AG08396 (cell line): Measurements from ENCODE around the gene TUBGCP6.
"Not testable (repeated sequence)": the region's sequence is repeated elsewhere in the genome, so short reads cannot be mapped to it uniquely, and the experiment has no call there.

ENCODE experiments used
- DNase-seq: peaks from one replicate; pipeline ENCODE4 v3.0.0; 2012; ENCODE audit warnings: low spot score, mixed read lengths

Gene TUBGCP6

DNA sequence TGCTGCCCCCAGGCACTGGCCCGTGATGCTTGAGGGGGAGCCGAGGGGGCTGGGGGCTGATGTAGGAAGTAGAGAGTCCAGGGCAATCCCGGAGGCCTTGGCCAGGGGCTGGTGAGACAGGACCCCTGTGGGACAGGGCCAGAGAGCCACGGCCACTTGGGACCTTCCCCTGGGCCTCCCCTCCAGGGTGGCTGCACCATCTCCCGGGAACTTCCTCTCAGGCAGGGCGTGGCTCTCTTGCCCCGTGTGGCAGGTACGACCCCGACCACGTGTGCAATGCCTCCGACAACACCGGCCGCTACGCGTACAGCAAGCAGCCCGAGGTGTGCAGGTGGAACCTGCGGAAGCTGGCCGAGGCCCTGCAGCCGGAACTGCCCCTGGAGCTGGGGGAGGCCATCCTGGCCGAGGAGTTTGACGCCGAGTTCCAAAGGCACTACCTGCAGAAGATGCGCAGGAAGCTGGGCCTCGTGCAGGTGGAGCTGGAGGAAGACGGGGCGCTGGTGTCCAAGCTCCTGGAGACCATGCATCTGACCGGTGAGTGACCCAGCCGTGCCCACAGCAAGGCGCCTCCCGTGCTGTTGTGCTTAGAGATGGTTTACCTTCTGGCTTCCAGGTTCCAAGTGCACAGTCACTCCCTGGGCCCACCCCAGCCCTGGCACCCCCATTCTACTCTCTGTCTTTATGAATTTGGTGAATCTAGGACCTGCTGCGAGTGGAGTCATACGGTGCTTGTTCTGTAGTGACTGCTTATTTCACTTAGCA lies 34.3 kb downstream of the TUBGCP6 start:
- no peak for DNase-seq

DNA sequence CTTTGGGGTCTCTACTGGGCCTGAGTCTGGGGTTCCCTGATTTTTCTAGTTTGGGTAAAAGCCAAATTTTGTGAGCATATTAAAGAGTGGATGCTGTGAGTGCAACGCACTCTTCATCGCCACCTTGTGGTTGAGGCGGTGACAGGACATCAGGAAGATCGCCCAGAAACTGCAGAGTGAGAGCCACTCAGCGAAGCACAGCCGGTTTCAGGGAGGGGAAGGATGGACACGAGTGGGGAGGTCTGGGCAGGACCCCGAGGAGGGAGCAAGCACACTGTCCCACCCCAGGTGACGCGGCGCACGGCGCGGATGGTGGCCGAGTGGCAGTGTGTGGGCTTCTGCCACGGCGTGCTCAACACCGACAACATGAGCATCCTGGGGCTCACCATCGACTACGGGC lies 34.9 kb downstream of the TUBGCP6 start:
- DNase-seq: peak; percentile 90

DNA sequence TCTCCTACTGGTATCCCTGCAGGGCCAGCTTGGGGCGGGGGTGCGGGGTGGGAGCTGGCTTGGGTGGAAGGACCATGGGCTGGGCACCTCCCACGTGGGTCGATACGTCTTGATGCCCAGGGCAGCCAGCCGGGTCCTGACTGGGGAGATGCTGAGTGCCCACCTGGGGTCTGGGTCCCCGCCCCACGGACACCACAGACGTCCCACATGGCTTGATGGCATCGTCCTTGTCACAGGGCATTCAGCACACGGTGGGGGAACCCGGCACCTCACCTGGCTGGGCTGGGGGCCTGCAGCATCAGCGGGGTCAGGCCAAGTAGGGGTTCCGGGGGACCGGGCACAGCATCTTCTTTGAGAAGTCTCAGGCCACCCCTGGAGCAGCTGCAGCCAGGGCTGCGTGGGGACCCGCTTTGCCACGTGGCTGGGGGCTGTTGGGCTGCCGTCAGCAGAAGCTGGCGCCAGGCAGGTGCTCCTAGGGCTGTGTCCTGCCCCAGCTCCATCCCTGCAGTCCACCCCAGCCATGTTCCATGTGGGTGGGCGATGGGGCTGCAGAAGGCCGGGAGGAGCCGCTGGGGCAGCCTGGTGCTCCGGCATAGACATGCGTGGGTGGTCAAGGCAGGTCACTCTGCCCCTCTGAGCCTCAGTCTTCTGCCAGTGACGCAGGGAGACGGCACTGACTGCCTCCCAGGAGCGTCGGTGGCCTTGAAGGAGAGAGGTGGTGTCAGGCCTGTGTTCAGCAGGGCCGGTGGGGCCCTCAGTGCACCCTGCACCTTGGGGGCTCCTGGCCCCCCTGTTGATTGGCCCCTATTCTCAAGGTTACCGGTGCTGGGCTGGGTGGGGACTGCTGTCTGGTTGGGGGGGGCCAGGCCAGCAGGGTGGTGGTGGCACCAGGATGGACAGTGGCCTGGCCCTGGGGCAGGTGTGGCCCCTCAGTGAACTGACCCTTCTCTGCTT lies 35.6 kb downstream of the TUBGCP6 start:
- DNase-seq: no peak

DNA sequence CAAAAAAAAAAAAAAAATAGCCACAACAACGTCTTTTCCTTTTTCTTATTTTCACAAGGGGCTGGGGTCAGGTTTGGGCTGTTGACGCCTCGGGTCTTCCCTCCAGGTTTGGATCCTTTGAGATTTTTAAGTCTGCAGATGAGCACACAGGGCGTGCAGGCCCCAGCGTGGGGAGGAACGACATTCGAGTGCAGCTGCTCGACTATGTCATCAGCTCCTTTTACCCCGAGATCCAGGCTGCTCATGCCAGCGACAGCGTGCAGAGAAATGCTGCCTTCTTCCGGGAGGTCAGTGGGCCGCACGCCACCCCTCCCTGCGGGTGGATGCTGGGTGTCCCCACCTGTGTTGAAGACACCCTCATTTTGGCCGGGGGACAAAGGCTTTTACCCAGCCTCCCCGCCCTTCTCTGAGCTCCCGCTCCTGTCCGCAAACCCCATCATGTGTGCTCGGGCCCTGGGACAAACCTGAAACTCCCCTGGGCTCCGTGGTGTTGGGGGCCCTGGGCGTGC lies 36.3 kb downstream of the TUBGCP6 start:
- no peak for DNase-seq

DNA sequence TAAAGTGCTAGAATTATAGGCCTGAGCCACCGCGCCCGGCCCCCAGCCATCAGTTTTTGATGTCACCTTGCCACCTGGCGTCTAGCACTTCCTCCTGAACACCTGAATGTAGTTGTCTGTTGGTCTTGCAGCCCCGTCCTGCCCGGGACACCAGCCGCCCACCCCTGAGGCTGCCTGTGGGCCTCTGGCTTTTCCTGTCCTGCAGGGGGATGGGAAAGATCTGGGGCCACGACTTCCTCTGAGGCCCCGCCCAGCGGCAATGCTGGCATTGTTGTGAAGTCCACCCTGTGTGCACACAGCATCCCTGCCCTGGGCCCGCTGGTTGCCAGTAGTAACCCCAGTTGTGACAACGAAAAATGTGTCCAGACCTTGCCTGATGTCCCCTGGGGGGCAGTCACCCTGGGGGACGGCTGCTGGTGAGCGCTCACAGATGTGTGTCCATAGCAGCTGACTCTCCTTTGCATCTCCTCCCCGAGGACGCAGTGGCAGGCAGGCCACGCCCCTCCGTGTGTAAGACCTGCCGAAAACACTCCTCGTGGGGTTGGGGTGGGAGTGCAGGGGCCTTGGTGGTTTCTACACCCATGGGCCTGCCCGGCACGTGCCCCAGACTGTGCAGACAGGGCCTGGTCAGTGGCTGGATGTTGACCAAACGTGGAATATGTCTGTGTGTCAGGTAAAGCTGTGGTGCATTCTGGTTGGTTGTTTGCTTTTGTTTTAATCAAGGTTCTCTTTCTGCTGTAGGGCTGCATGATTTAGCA lies 37.3 kb downstream of the TUBGCP6 start:
- no peak for DNase-seq

- DNase-seq: peak; percentile 86
Observed at GRCh38 chr22:50206599-50206998, 38.2 kb downstream of the TUBGCP6 start.

DNA sequence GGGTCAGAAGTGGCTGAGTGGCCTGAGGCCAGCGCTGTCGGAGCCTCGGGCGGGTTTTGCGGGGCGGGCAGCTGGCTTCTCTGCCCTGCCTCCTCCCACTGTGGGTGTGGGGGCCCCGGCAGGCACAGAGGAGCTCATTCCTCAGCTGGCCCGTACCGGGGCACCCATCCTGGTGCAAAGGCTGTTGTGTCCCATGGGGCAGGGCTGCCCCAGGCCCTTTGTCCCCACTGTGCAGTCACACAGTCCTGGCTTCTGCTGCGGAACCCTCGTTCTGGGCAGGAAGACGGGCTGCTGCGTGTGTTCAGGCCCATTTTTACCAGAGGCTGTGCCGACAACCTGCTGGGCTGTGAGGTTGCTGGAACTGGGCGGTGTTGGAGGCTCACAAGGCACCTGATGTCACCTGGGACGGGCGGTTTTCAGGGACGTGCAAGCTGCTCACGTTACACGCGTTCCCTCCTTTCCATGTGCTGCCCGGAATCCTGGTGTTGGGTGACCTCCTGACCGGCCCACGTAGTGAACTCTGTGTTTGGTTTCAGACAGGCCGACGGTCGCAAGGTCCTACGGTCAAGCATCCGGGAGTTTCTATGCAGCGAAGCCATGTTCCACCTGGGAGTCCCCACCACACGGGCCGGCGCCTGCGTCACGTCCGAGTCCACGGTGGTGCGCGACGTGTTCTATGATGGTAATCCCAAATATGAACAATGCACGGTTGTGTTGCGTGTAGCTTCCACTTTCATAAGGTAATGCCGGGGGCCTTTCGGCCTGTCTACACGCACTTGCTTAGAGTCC lies 38.8 kb downstream of the TUBGCP6 start:
- no peak for DNase-seq

DNA sequence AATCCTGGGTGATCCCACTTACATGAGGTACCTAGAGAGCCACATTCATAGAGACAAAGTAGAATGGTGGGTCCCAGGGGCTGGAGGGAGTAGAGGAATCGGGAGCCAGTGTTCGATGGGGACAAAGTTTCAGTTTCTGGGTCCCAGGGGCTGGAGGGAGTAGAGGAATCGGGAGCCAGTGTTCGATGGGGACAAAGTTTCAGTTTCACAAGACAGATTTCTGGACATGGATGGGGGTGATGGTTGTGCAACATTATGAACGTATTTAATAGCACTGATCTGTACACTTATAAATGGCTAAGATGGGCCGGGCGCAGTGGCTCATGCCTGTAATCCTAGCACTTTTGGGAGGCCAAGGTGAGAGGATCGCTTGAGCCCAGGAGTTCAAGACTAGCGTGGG lies 39.8 kb downstream of the TUBGCP6 start:
- not testable (repeated sequence) for DNase-seq

GRCh38 chr22:50204571-50204970 lies 40.3 kb downstream of the TUBGCP6 start:
- DNase-seq: no peak

- DNase-seq: no peak
Observed at GRCh38 chr22:50203288-50203687, 41.5 kb downstream of the TUBGCP6 start.

- no peak for DNase-seq
Observed at GRCh38 chr22:50202130-50202666, 42.6 kb downstream of the TUBGCP6 start.

DNA sequence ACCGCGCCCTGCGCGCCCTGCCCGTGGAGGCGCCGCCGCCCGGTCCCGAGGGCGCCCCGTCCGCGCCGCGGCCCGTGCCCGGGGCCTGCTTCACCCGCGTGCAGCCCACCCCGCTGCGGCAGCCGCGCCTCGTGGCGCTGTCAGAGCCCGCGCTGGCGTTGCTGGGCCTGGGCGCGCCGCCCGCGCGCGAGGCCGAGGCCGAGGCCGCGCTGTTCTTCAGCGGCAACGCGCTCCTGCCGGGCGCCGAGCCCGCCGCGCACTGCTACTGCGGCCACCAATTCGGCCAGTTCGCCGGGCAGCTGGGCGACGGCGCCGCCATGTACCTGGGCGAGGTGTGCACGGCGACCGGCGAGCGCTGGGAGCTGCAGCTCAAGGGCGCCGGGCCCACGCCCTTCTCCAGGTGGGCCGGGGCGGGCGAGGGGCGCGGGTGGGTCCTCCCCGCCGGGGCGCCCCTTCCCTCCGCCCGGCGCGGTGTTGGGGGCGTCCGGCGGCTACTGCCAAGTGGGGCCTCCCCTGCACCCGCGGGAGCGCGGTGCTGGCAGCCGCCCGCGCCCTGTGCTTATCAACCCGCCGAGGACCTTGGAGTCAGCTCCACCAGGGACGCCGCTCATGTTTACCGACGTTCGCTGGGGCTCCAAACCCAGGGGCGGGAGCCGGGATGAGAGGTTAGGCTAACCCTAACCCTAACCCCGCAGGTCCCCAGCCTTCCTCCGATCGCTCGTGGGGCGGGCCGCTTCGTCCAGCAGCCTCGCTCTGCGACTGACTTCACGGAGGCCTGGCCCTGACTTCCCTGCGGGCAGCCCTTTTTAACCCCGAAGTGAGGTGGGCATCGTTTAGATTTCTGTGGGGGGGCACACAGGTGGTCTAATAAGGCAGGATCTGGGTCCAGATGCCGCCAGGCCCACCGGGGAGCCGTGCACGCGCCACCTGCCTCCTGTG lies 43.4 kb downstream of the TUBGCP6 start:
- peak; percentile 72 for DNase-seq

- DNase-seq: peak; percentile 100
Observed at GRCh38 chr22:50200461-50201190, 44.2 kb downstream of the TUBGCP6 start, which contains the start of gene SELENOO. SELENOO (plus strand) TSS chr22:50201011; CDS start chr22:50201037, 26 bp downstream.

DNA sequence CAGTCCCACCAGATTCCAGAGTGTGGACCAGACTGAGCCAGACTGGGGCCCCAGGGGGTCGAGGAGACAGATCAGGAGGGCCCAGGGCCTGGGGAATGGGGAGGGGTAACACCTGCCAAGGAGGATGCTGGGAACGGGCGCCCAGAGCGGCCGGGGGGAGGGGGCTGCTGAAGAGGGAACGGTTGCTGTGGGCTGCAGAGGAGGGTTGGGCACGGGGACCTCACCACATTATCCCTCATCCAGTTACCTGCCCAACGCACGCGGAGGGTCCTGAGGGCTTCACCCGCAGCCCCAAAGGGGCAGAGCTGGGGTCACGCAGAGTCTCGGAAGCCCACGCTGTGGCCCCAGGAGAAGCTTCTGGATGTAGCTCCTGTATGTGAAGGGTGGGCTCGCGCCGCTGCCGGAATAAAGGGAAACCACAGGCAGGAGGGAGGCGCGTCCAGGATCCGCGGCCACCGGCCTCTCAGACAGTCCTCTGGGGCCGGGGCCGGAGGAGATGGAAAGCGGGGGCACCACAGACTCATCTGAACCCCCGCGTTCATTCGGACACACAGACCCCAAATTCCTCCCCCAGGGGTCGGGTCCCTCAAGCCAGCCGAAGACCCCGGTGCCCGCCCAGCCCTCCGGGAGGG lies 44.9 kb downstream of the TUBGCP6 start:
- no peak for DNase-seq

- no peak for DNase-seq
Observed at GRCh38 chr22:50199251-50199721, 45.5 kb downstream of the TUBGCP6 start.

DNA sequence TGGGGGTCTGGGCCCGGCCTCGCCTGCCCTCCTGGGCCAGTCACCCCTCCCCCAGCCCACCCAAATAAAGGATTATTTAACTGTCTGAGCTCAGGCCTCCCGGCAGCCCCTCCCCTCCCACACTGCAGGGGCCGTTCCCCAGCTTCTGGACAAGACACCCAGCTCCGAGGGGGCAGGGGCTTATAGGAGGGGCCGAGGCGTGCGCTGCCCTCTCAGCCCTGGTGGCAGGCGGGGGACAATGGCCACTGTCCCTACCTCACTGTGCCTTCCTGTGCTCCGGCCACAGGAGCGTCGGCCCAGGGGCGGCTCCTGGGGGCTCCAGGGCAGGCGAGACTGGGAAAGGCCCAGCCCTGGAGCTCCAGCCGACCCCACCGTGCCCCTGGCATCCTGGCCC lies 46.2 kb downstream of the TUBGCP6 start:
- DNase-seq: no peak

DNA sequence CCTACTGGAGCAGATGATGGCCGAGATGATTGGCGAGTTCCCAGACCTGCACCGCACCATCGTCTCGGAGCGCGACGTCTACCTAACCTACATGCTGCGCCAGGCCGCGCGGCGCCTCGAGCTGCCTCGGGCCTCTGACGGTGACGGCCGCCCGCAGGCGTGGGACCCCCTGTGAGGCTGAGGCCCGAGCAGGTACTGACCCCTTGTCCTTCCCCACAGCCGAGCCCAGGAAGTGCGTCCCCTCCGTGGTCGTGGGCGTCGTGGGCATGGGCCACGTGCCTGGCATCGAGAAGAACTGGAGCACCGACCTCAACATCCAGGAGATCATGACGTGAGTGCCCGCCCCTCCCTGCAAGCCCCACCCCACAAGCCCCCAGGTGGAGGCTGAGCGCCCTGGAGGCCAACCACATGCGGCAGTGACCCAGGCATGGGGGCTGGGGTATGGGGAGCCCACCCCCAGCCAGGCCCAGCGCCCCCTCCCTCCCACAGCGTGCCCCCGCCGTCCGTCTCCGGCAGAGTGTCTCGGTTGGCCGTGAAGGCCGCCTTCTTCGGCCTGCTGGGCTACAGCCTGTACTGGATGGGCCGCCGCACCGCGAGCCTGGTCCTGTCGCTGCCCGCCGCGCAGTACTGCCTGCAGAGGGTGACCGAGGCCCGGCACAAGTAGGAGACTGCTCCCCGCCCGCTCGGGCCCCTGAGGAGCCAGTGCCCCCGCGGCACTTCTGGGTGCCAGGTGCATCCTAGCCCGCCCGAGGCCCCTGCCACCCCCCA lies 46.8 kb downstream of the TUBGCP6 start:
- no peak for DNase-seq
